ENCODE measurements around the gene FHL1. TPM values are rescaled to one million over a fixed set of nuclear protein-coding genes. Genes with fewer than 3 reads are reported as not detected.
A peak's percentile ranks its signal among the peaks of the same experiment; 100 is the strongest.
"Not testable (repeated sequence)": the region's sequence is repeated elsewhere in the genome, so short reads cannot be mapped to it uniquely, and the experiment has no call there.

FHL1 gene
- polyA plus RNA-seq, 1 donor = 56.9 TPM

- DNase-seq = no peak
Observed at GRCh38 chrX:136209016-136209738, 61.8 kb downstream of the FHL1 start.

GRCh38 chrX:136209751-136210150 is 62.4 kb downstream of the FHL1 start:
- no peak for DNase-seq

- DNase-seq = no peak
Observed at GRCh38 chrX:136210243-136210642, 62.9 kb downstream of the FHL1 start.

GRCh38 chrX:136210806-136211205 is 63.5 kb downstream of the FHL1 start:
- no peak for DNase-seq

DNA sequence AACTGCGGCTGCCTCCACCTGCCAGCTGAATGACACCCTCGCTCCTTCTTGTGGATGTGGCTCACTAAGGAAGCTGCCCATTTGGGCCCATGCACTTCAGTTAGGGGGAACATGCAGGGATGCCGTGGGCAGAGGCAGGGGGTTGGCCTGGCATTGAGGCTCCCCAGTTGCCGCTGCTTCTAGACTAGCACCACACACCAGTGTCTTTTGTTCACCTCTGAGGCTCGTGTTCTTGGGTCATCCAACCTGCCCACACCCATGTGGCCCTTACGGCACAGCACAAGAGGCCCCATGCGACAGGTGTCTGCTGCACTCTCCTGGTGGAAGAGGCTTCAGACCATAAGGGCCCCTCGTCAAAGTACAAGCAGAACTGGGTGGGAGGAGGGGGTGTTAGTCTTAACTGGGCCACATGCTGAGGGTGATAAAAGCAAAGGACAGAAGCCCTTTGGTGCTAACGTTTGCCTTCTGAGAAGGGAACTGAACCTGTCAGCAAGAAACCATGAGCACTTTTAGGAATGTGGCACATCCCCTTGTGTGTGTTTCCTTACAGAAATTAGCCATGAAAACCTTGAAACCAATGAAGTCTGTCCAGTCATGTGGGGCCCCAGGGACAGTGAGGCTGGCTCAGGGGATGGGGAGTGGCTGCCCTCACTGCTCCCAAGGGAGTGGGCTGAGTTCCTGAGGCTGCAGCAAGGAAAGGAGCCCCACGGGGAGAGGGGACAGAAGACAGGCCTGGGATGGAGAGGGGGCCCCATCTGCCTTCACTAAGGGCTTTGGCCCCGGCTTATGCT is 64.6 kb downstream of the FHL1 start:
- DNase-seq = no peak

- DNase-seq = no peak
Observed at GRCh38 chrX:136212557-136213111, 65.3 kb downstream of the FHL1 start.

DNA sequence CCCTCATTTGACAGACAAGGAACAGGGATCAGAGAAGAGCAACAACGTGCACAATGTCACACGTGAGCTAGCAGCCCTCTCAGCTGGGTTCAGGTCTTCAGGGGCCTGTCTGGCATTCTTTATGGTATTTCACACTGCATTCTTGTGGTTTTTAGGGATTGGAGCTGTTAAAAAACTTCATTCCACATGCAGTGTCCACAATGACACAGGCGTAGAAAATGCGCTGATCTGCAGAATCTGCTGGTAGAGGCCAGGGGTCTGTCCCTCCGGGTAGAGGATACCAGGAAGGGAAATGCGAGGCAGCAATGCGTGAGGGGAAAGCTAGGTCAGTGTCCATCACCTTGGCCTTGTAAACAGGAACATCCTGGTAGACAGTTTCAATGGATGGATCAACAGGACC is 67.2 kb downstream of the FHL1 start:
- DNase-seq = no peak

DNA sequence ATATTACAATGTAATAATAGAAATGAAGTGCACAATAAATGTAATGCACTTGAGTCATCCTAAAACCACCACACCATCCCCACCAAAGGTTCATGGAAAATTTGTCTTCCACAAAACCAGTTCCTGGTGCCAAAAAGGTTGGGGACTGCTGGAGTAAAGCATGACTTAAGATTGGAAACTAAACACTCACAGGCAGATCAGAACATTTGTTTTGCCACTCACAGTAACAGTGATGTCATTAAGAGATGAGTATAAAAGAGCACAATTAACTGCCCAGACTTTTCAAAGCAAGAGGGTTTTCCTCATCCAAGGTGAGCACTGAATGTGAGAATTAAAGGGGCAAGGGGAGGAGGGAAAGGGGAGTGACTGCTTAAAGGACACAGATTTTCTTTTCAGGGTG is 68.2 kb downstream of the FHL1 start:
- no peak for DNase-seq

GRCh38 chrX:136219893-136220292 is 72.6 kb downstream of the FHL1 start:
- DNase-seq = no peak

DNA sequence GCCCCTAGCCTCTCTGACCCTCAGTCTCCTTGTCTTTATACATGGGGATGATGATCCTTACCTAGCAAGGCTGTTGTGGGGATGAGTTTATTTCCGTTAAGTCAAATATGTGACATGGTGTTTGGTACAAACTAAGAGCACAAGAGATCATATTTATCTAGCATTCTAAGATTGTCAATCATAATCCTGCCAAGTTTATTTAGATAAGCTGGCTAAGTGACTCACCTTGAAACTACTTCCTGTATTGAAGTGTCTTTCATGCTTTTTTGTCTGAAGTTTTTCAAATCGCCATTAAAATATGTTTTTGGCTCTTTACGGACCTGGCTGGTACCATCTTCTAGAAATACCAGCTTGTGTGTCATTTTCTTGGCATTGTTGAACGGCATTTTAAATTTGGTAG is 73.2 kb downstream of the FHL1 start:
- DNase-seq = no peak

DNA sequence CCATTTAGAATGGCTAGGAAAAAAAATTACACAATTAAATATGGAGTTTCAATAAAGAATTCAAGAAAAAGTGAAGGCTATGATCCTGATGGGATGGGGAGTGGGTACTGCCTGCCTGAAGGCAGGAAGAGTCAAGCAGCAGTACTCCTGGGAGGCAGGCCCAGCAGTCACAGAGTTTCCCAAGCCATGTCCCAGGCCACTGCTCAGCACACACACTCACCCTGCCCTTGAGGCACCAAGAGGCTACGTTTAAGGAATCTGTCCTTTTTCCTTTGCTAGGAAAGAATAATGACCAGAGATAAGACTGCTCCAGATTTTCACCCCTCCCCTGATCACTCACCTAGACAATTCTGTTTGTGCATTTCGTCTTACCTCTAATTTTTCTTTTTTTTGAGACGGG is 73.6 kb downstream of the FHL1 start:
- DNase-seq = no peak

DNA sequence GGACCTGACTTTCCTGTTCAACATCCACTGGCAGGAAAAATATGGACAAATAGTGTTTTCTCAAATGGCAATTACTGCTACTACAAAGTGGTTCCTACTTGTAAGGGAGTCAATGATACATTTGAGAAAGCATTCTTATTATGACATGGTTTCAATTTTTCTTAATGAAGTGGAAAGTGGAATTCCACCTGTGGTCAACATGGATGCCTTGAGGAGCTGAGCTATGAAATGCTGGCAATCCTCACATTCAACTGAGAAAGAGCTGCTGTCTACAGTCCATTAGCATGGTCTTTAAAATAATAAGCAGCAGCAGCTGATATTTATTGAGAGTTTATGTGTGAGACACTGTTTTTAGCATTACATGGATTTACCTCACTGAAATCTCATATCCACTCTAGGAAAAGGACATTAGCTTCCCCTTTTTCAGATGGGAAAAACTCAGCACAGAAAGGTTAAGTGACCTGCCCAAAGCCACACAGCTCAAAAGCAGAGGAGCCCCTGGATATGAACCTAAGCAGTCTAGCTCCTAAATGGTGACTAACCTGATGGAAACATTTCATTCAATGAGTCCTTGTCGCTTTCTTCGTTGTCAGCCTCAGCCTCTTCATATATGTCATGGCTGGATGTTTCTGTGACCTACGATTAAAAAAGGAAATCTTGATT is 74.6 kb downstream of the FHL1 start:
- no peak for DNase-seq

- no peak for DNase-seq
Observed at GRCh38 chrX:136227074-136227473, 79.7 kb downstream of the FHL1 start.

- no peak for DNase-seq
Observed at GRCh38 chrX:136227948-136228838, 80.9 kb downstream of the FHL1 start.

- no peak for DNase-seq
Observed at GRCh38 chrX:136228839-136229207, 81.5 kb downstream of the FHL1 start.

DNA sequence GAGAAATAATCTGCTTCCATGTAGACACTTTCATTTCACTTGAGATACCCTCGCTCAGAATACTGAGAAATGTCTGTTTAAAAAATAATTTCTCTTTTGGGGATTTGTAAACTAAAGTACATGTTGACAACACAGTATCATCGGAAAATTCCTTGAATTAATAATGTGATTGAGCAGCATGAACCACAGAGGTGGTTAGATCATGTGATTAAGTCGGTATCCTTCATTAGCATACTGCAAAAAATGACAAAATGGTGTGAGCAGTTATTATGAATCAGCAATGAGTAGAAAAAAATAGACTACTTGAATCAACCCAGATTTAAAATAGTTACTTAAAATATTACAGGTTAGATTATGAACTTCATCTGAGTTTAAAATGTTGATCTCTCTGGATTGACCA is 89.7 kb downstream of the FHL1 start:
- DNase-seq = no peak

DNA sequence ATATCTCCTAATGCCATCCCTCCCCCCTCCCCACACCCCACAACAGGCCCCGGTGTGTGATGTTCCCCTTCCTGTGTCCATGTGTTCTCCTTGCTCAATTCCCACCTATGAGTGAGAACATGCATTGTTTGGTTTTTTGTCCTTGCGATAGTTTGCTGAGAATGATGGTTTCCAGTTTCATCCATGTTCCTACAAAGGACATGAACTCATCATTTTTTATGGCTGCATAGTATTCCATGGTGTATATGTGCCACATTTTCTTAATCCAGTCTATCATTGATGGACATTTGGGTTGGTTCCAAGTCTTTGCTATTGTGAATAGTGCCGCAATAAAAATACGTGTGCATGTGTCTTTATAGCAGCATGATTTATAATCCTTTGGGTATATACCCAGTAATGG is 90.5 kb downstream of the FHL1 start:
- not testable (repeated sequence) for DNase-seq

- DNase-seq = no peak
Observed at GRCh38 chrX:136246201-136246600, 98.9 kb downstream of the FHL1 start.

- no peak for DNase-seq
Observed at GRCh38 chrX:136250191-136251040, 103.1 kb downstream of the FHL1 start.

DNA sequence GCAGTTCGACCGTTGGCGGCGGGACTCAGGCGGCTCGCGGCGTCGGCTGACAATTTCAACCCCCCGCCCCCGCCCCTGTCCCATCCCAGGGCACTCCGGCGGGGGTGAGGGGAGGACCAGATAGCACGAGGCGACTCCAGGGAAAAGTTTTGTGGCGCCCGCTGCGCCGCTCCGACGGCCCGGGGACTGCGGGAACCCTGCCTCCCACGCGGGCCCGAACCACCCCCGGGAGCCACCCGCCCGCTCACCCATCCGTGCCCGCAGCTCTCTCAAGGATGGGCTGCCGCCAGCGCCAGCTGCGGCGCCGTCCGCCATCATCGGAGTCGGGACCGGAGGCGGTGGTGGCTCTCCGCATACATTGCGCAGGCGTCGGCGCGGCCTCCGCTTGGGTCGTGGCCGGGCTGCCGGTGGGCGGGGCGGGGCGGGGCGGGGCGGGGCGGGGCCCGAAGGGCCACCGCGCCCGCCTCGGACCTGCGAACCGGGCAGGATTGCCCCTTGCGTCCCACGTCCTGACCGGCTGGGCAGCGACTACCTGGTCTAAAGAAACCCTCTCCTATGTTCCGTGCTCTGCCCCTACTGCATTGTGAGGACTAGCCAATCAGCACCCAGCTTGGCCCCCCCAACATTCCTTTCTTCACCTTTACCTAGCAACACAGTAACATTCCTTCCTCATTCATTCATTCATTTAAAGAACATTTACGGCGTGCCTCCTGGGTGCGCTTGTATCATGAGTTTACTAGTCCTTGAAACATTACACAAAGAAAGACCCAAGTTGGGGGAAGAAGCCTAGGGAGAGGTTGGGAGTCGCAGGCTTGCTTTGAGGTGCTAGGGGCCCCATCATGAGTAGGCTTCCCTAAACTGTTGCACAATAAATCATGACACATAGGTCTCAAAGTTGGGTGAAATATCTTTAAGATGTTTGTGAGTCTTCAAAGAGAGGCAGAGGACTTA is 104.0 kb downstream of the FHL1 start, which contains the start of gene MAP7D3:
Gene MAP7D3, minus strand, starts transcription at position 360 of the 951 bp plus-strand sequence. Its CDS starts 42 bp downstream, at position 318.
- DNase-seq = peak; percentile 34

Measured in left kidney (tissue), 2 donors.